OCI-M1 (cell line): ENCODE measurements around the gene CBLB.

ENCODE experiments used
- DNase-seq: peaks from one replicate; lab custom pipeline; 2025; lab: John Stamatoyannopoulos, UW

CBLB gene

GRCh38 chr3:105616374-105617121 lies 252.3 kb downstream of the CBLB start:
- DNase-seq: no peak

GRCh38 chr3:105615814-105616213 lies 253.0 kb downstream of the CBLB start:
- DNase-seq: no peak

- DNase-seq: peak; percentile 96
These were observed 254.4 kb downstream of the CBLB start for GRCh38 chr3:105614288-105615030.

GRCh38 chr3:105613120-105613519 lies 255.7 kb downstream of the CBLB start:
- DNase-seq: no peak

GRCh38 chr3:105611304-105612192 lies 257.3 kb downstream of the CBLB start:
- peak; percentile 34 for DNase-seq

GRCh38 chr3:105610473-105610872 lies 258.3 kb downstream of the CBLB start:
- no peak for DNase-seq

- DNase-seq: no peak
These were observed 260.2 kb downstream of the CBLB start for GRCh38 chr3:105608623-105609022.

- no peak for DNase-seq
These were observed 262.8 kb downstream of the CBLB start for GRCh38 chr3:105606016-105606415.
